GM21825 (cell line): ENCODE data around the gene PPP2R2C.

Source experiments
- ATAC-seq: cut with Tn5 transposase; IDR thresholded peaks from one replicate; pipeline ENCODE4 v1.9.1; 2021; ENCODE audit warnings: mild to moderate bottlenecking, moderate library complexity; ENCODE audit not compliant: unreplicated experiment

The PPP2R2C gene

GRCh38 chr4:6348408-6348807, 124.0 kb downstream of the PPP2R2C start:
- no peak for ATAC-seq

GRCh38 chr4:6347511-6348045, 124.8 kb downstream of the PPP2R2C start:
- ATAC-seq = no peak

- ATAC-seq = no peak
Measured at GRCh38 chr4:6346373-6347110, 125.9 kb downstream of the PPP2R2C start.

GRCh38 chr4:6345866-6346265, 126.5 kb downstream of the PPP2R2C start:
- no peak for ATAC-seq

- ATAC-seq = no peak
Measured at GRCh38 chr4:6345096-6345830, 127.2 kb downstream of the PPP2R2C start.

GRCh38 chr4:6343939-6344408, 128.4 kb downstream of the PPP2R2C start:
- no peak for ATAC-seq

GRCh38 chr4:6342530-6343293, 129.7 kb downstream of the PPP2R2C start:
- no peak for ATAC-seq

- no peak for ATAC-seq
Measured at GRCh38 chr4:6341696-6342095, 130.7 kb downstream of the PPP2R2C start.

- no peak for ATAC-seq
Measured at GRCh38 chr4:6340446-6341015, 131.9 kb downstream of the PPP2R2C start.

GRCh38 chr4:6339818-6340445, 132.5 kb downstream of the PPP2R2C start:
- ATAC-seq = no peak

- no peak for ATAC-seq
Measured at GRCh38 chr4:6338951-6339817, 133.2 kb downstream of the PPP2R2C start.

- no peak for ATAC-seq
Measured at GRCh38 chr4:6338175-6338950, 134.1 kb downstream of the PPP2R2C start.

GRCh38 chr4:6337331-6337935, 135.0 kb downstream of the PPP2R2C start:
- no peak for ATAC-seq

GRCh38 chr4:6336166-6336565, 136.2 kb downstream of the PPP2R2C start:
- ATAC-seq = no peak

GRCh38 chr4:6335040-6335590, 137.3 kb downstream of the PPP2R2C start:
- ATAC-seq = no peak

GRCh38 chr4:6334203-6334887, 138.1 kb downstream of the PPP2R2C start:
- no peak for ATAC-seq
